Dendritic cell treated with granulocyte-macrophage colony-stimulating factor and Interleukin-4, amounts not matched to agents 40 ng/mL and 50 ng/mL, for 4 days (primary cell): ENCODE results near the gene MTUS2.

Experiments
- H3K27ac Mint-ChIP-seq: one replicate; pipeline ENCODE4 v1.8.0; 2022; ENCODE audit warnings: mild to moderate bottlenecking, mixed read lengths
- H3K27me3 Mint-ChIP-seq: one replicate; pipeline ENCODE4 v1.8.0; 2022; ENCODE audit warnings: mild to moderate bottlenecking, mixed read lengths
- H3K36me3 Mint-ChIP-seq: one replicate; pipeline ENCODE4 v1.8.0; 2022; ENCODE audit warnings: low read depth, mixed read lengths
- H3K4me1 Mint-ChIP-seq: one replicate; pipeline ENCODE4 v1.8.0; 2022; ENCODE audit warnings: low read depth, mixed read lengths
- H3K4me3 Mint-ChIP-seq: one replicate; pipeline ENCODE4 v1.8.0; 2022; ENCODE audit warnings: mild to moderate bottlenecking, moderate library complexity, mixed read lengths
- H3K9me3 Mint-ChIP-seq: one replicate; pipeline ENCODE4 v1.8.0; 2022; ENCODE audit warnings: mixed read lengths
- intact Hi-C: fragments of 100-400 bp; cut with micrococcal nuclease; formaldehyde crosslinking; loops from one replicate; pipeline ENCODE4 v1.15.0; 2022

Gene MTUS2

GRCh38 chr13:29271606-29272005, 451.5 kb downstream of the MTUS2 start:
- intact Hi-C loops = no loop called here
- H3K4me1 Mint-ChIP-seq = no peaks in the 10 kb centered on the region
- H3K27ac Mint-ChIP-seq = no peak overlapping the region
- H3K9me3 Mint-ChIP-seq = peaks cover 2% of the 10 kb centered on the region
- no peaks in the 10 kb centered on the region for H3K36me3 Mint-ChIP-seq
- no peak overlapping the region for H3K4me3 Mint-ChIP-seq
- H3K27me3 Mint-ChIP-seq = no peaks in the 10 kb centered on the region

DNA sequence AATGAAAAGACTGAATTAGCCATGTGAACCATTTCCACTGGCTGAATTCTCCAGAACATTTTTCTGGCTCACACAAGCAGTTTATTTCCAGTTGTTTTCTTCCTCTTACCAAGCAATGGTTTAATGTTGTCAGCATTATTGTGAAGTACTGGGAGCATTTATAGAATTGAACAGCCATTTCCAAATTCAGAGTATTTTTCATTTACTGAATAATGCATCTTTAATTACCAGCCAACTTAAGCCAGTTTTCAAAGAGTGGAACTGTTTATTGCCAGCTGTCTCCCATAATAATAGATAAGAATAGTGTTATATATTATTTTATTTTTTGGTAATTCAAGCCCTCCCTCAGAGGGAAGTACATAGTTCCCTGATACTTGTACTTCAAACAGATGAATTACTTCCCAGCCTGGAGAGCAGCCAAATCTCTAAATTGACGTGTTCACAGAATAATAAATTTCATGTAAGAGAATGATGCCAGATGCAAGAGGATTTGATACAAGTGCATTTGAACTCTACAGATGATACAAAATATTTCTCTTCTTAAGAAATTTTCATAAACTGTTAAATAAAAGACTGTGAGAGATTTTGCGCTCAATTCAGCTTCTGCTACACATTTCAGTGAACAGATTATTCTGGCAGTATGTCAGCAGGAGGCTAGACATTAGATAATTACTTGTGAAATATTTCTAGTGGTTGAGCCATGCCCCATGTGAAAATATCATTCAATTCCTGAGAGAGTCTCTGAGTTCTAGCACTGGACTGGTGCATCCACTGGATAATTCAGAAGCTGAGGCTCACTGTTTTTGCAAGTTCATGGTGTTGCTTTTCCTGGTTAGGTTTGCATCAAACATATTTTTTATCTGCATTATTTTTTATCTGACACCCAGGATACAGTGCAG, 459.5 kb downstream of the MTUS2 start:
- Mint-ChIP-seq H3K36me3 (no peaks in the 10 kb centered on the region), H3K27me3 (no peaks in the 10 kb centered on the region), H3K9me3 (peaks cover 8% of the 10 kb centered on the region), H3K4me3 (no peak overlapping the region), H3K4me1 (no peaks in the 10 kb centered on the region), H3K27ac (no peak overlapping the region)
- intact Hi-C loops = no loop called here

GRCh38 chr13:29281932-29282495, 461.9 kb downstream of the MTUS2 start:
- Mint-ChIP-seq H3K36me3 (no peaks in the 10 kb centered on the region), H3K27me3 (no peaks in the 10 kb centered on the region), H3K9me3 (peaks cover 3% of the 10 kb centered on the region), H3K4me1 (no peaks in the 10 kb centered on the region), H3K27ac (no peak overlapping the region), H3K4me3 (no peak overlapping the region)
- intact Hi-C loops = no loop called here

DNA sequence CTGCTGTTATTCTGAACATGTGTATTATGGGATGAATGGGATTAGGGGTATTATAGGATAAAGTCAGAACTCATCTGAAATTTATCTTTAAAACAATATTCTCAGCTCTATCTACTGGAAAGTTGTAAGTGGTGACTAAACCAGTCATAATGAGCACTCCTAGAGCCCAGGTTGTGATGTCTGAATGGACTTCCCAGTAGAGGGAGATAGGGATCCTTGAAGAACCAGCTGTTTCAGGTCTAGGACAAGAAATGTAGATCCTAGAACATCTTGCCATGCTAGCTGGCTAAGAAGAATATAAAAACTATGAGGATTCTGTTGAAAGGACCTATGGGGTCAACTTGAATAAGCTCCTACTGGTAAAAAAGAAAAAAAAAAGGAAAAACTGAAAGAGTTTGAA, 464.6 kb downstream of the MTUS2 start:
- no peaks in the 10 kb centered on the region for H3K36me3 Mint-ChIP-seq
- no peaks in the 10 kb centered on the region for H3K27me3 Mint-ChIP-seq
- H3K9me3 Mint-ChIP-seq = no peaks in the 10 kb centered on the region
- H3K4me1 Mint-ChIP-seq = no peaks in the 10 kb centered on the region
- intact Hi-C loops = no loop called here
- no peak overlapping the region for H3K4me3 Mint-ChIP-seq
- H3K27ac Mint-ChIP-seq = no peak overlapping the region

- H3K9me3 Mint-ChIP-seq = peaks cover 8% of the 10 kb centered on the region
- H3K27me3 Mint-ChIP-seq = no peaks in the 10 kb centered on the region
- intact Hi-C loops = no loop called here
- H3K36me3 Mint-ChIP-seq = no peaks in the 10 kb centered on the region
- no peaks in the 10 kb centered on the region for H3K4me1 Mint-ChIP-seq
- H3K27ac Mint-ChIP-seq = no peak overlapping the region
- no peak overlapping the region for H3K4me3 Mint-ChIP-seq
Measured at GRCh38 chr13:29287237-29287636, 467.1 kb downstream of the MTUS2 start.

GRCh38 chr13:29292045-29292444, 471.9 kb downstream of the MTUS2 start:
- Mint-ChIP-seq H3K4me3 (no peak overlapping the region), H3K4me1 (no peaks in the 10 kb centered on the region), H3K36me3 (no peaks in the 10 kb centered on the region), H3K27ac (no peak overlapping the region), H3K9me3 (peaks cover 8% of the 10 kb centered on the region), H3K27me3 (no peaks in the 10 kb centered on the region)
- intact Hi-C loops = no loop called here

DNA sequence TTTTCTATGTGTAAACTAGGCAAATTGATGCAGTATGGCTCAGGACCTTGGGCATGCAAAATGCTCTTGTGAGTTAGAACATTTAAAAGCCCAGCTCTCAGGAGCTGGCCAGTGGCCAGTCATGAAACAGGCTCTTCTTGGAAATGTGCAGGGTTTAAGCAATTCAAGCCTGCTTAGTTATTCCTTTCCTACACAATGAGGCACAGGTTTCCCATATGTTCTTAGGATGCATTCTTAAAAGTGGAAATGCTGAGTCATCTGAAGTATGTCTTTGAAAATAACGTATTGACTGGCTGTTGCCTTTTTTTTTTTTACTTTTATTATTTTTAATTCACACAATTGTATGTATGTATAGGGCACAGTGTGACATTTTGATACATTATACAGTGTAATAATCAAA, 474.7 kb downstream of the MTUS2 start:
- Mint-ChIP-seq H3K4me3 (no peak overlapping the region), H3K36me3 (no peaks in the 10 kb centered on the region), H3K27me3 (no peaks in the 10 kb centered on the region), H3K4me1 (no peaks in the 10 kb centered on the region), H3K27ac (no peak overlapping the region), H3K9me3 (peaks cover 8% of the 10 kb centered on the region)
- intact Hi-C loops = no loop called here

DNA sequence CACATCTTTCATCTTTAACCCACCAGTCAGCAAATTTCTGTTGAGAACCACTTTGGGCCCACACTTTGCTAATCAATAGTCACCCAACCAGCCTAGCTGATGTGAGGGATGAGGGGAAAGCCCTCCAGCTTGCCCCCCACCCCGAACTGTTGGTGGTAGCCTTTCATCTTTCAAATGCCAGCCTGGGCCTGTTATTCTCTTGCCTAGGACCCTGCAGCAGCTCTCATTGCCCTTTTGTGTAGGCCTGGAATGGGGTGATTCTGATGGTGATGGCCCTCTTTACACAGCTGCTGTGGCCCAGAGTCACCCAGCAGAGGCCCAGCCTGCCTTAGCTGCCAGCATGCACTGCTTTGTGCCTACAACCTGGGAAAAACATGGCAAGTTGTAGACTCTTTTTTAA, 480.9 kb downstream of the MTUS2 start:
- intact Hi-C loops = no loop called here
- Mint-ChIP-seq H3K36me3 (no peaks in the 10 kb centered on the region), H3K27ac (no peak overlapping the region), H3K27me3 (no peaks in the 10 kb centered on the region), H3K9me3 (peaks cover 39% of the 10 kb centered on the region), H3K4me3 (no peak overlapping the region), H3K4me1 (no peaks in the 10 kb centered on the region)

DNA sequence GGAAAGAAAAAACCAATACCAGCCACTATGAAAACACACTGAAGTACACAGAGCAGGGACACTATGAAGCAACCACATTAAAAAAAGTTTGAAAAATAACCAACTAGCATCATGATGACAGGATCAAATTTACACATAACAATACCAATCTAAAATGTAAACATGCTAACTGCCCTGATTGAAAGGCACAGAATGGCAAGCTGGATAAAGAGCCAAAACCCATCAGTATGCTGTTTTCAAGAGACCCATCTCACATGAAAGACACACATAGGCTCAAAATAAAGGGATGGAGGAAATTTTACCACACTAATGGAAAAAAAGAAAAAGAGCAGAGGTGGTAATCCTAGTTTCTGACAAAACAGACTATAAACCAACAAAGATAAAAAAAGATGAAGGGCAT, 484.0 kb downstream of the MTUS2 start:
- Mint-ChIP-seq H3K27ac (no peak overlapping the region), H3K27me3 (no peaks in the 10 kb centered on the region), H3K9me3 (peaks cover 59% of the 10 kb centered on the region), H3K4me1 (no peaks in the 10 kb centered on the region), H3K4me3 (no peak overlapping the region), H3K36me3 (no peaks in the 10 kb centered on the region)
- intact Hi-C loops = no loop called here

DNA sequence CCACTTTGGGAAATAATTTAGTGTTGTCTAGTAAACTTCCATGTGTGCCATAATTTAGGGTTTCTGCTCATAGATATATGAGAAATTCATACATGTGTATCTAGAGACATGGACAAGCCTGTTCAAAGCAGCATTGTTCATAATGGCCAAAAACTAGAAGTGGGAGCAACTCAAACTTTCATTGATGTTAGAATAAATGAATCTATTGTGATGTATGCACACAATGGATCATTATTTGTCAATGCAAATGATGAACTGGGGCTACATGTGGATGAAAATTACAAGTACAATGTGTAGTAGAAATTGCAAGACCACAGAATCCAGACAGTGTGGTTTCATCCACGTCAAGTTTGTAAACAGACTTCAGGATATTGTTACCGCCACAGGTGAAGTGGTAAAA, 490.7 kb downstream of the MTUS2 start:
- intact Hi-C loops = no loop called here
- Mint-ChIP-seq H3K36me3 (no peaks in the 10 kb centered on the region), H3K27ac (no peak overlapping the region), H3K4me1 (no peaks in the 10 kb centered on the region), H3K27me3 (no peaks in the 10 kb centered on the region), H3K4me3 (no peak overlapping the region), H3K9me3 (peaks cover 20% of the 10 kb centered on the region)

- H3K9me3 Mint-ChIP-seq = no peaks in the 10 kb centered on the region
- H3K36me3 Mint-ChIP-seq = no peaks in the 10 kb centered on the region
- intact Hi-C loops = no loop called here
- no peak overlapping the region for H3K27ac Mint-ChIP-seq
- H3K4me3 Mint-ChIP-seq = no peak overlapping the region
- H3K4me1 Mint-ChIP-seq = no peaks in the 10 kb centered on the region
- H3K27me3 Mint-ChIP-seq = no peaks in the 10 kb centered on the region
Measured at GRCh38 chr13:29315847-29316246, 495.7 kb downstream of the MTUS2 start.

GRCh38 chr13:29317828-29318227, 497.7 kb downstream of the MTUS2 start:
- H3K4me1 Mint-ChIP-seq = no peaks in the 10 kb centered on the region
- intact Hi-C loops = no loop called here
- H3K27me3 Mint-ChIP-seq = no peaks in the 10 kb centered on the region
- no peak overlapping the region for H3K4me3 Mint-ChIP-seq
- no peaks in the 10 kb centered on the region for H3K36me3 Mint-ChIP-seq
- no peaks in the 10 kb centered on the region for H3K9me3 Mint-ChIP-seq
- H3K27ac Mint-ChIP-seq = no peak overlapping the region

- intact Hi-C loops = no loop called here
- no peaks in the 10 kb centered on the region for H3K4me1 Mint-ChIP-seq
- no peaks in the 10 kb centered on the region for H3K27me3 Mint-ChIP-seq
- H3K9me3 Mint-ChIP-seq = no peaks in the 10 kb centered on the region
- H3K36me3 Mint-ChIP-seq = no peaks in the 10 kb centered on the region
- H3K4me3 Mint-ChIP-seq = no peak overlapping the region
- H3K27ac Mint-ChIP-seq = no peak overlapping the region
Measured at GRCh38 chr13:29318741-29319140, 498.6 kb downstream of the MTUS2 start.

GRCh38 chr13:29319451-29319850, 499.3 kb downstream of the MTUS2 start:
- H3K4me1 Mint-ChIP-seq = no peaks in the 10 kb centered on the region
- intact Hi-C loops = no loop called here
- H3K9me3 Mint-ChIP-seq = no peaks in the 10 kb centered on the region
- H3K27me3 Mint-ChIP-seq = no peaks in the 10 kb centered on the region
- no peaks in the 10 kb centered on the region for H3K36me3 Mint-ChIP-seq
- H3K4me3 Mint-ChIP-seq = no peak overlapping the region
- no peak overlapping the region for H3K27ac Mint-ChIP-seq

DNA sequence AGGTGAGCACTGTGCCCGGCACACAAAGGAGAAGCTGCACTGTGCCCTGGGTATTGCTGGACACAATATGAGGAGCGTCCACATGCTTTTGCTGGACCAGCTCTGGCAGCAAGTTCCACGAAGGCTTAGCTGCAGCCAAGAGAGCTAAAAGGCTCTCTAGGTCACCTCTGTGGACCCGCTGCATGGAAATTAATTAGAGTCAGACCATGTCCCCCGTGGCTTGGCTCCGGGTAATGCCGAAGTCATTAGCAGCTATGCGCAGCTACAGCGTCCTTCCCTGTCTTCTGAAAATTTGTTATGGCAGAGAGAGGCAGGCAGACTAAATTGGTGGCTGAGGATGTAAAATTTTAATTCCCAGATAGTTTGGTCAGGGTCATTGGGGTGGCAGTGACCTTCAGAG, 503.8 kb downstream of the MTUS2 start:
- Mint-ChIP-seq H3K36me3 (no peaks in the 10 kb centered on the region), H3K27ac (no peak overlapping the region), H3K9me3 (no peaks in the 10 kb centered on the region), H3K27me3 (no peaks in the 10 kb centered on the region), H3K4me1 (no peaks in the 10 kb centered on the region), H3K4me3 (no peak overlapping the region)
- intact Hi-C loops = no loop called here
